Stomach (tissue), 4 donors: ENCODE measurements around the gene TRIM9.

Experiments used
- POLR2AphosphoS5 ChIP-seq, 3 donors: sonication (generic); formaldehyde crosslinking; IDR thresholded peaks; one replicate each; pipeline ENCODE4 v1.6.1; 2016; ENCODE audit warnings: antibody characterized with exemption in 3 of 3
- TF ChIP-seq, protein P1 (sequence below), 7 experiments: fragments of 450-650 bp in 4 of 7; fragments of 200-600 bp in 3 of 7; sonication (generic) in 3 of 7; IDR thresholded peaks; one replicate each; pipeline ENCODE4 v1.5.1; 2016 to 2019; ENCODE audit warnings: antibody characterized with exemption in 7 of 7, control low read depth in 2 of 7, mild to moderate bottlenecking in 1 of 7

DNA sequence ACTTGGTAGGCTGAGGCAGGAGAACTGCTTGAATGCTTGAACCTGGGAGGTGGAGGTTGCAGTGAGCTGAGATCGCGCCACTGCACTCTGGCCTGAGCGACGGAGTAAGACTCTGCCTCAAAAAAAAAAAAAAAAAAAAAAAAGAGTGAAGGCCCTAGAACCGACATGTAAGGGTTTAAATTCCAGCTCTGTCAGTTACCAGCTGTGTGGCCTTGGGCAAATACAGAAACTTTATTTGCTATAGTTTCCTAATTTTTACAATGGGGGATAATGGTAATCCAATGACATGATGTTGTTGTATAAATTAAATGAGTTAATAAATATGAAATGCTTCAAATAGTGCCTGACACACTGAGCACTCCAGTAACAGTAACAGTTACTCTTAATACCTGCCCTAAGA lies 131.0 kb downstream of the TRIM9 start:
- TF ChIP-seq, protein P1, sequence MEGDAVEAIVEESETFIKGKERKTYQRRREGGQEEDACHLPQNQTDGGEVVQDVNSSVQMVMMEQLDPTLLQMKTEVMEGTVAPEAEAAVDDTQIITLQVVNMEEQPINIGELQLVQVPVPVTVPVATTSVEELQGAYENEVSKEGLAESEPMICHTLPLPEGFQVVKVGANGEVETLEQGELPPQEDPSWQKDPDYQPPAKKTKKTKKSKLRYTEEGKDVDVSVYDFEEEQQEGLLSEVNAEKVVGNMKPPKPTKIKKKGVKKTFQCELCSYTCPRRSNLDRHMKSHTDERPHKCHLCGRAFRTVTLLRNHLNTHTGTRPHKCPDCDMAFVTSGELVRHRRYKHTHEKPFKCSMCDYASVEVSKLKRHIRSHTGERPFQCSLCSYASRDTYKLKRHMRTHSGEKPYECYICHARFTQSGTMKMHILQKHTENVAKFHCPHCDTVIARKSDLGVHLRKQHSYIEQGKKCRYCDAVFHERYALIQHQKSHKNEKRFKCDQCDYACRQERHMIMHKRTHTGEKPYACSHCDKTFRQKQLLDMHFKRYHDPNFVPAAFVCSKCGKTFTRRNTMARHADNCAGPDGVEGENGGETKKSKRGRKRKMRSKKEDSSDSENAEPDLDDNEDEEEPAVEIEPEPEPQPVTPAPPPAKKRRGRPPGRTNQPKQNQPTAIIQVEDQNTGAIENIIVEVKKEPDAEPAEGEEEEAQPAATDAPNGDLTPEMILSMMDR (IDR thresholded peaks at IDR 0.05): no peak
- no peak for TF ChIP-seq POLR2AphosphoS5 (IDR thresholded peaks at IDR 0.05)
